ENCODE data around the gene C2CD5. TPM values are rescaled to one million over a fixed set of nuclear protein-coding genes. Genes with fewer than 3 reads are reported as not detected.

C2CD5 gene
- total RNA-seq, 1 experiment from 2014 or later = 28.8 TPM

DNA sequence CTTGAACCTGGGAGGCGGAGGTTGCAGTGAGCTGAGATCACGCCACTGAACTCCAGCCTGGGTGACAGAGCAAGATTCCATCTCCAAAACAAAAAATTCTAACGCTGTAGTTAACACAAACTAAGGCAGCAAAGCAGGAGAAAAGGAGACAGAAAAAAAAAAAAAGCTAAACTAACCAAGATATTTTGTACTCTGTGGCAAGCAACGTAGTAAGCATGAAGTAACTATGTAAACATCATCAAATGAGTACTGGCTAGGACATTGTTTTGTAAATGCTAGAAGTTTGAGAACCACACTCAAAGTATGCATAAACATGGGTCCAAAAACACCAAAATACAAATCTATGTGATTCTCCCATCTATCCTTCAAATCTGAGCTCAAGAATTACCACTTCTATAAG lies 44.2 kb downstream of the C2CD5 start:
- no TSS peak for BruUV-seq (replicated peaks)
- H3K27ac Mint-ChIP-seq (ENCODE audit: unreplicated experiment) = no peak overlapping the region
- intact Hi-C loops (cut with micrococcal nuclease; ENCODE audit: unreplicated experiment) = no loop called here
- DNase-seq = no peak
- H3K27me3 Mint-ChIP-seq (ENCODE audit: unreplicated experiment) = no peaks in the 10 kb centered on the region
- CTCF ChIA-PET = interaction anchor here (0.5 kb wide), 1 partner anchor 697 kb away, joined by 4 read pairs; no protein-coding TSS in a partner anchor
- no peak overlapping the region for H3K4me3 Mint-ChIP-seq (ENCODE audit: low read depth, unreplicated experiment)
- no peaks in the 10 kb centered on the region for H3K36me3 Mint-ChIP-seq (ENCODE audit: insufficient read depth, unreplicated experiment)
- no peaks in the 10 kb centered on the region for H3K9me3 Mint-ChIP-seq (ENCODE audit: low read depth, unreplicated experiment)
- TF ChIP-seq, protein P1, sequence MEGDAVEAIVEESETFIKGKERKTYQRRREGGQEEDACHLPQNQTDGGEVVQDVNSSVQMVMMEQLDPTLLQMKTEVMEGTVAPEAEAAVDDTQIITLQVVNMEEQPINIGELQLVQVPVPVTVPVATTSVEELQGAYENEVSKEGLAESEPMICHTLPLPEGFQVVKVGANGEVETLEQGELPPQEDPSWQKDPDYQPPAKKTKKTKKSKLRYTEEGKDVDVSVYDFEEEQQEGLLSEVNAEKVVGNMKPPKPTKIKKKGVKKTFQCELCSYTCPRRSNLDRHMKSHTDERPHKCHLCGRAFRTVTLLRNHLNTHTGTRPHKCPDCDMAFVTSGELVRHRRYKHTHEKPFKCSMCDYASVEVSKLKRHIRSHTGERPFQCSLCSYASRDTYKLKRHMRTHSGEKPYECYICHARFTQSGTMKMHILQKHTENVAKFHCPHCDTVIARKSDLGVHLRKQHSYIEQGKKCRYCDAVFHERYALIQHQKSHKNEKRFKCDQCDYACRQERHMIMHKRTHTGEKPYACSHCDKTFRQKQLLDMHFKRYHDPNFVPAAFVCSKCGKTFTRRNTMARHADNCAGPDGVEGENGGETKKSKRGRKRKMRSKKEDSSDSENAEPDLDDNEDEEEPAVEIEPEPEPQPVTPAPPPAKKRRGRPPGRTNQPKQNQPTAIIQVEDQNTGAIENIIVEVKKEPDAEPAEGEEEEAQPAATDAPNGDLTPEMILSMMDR (IDR thresholded peaks at IDR 0.05; ENCODE audit: unreplicated experiment) = no peak
- no peaks in the 10 kb centered on the region for H3K4me1 Mint-ChIP-seq (ENCODE audit: low read depth, unreplicated experiment)

- H3K36me3 Mint-ChIP-seq (ENCODE audit: insufficient read depth, unreplicated experiment) = no peaks in the 10 kb centered on the region
- TF ChIP-seq, protein P1 (IDR thresholded peaks at IDR 0.05; ENCODE audit: unreplicated experiment) = no peak
- CTCF ChIA-PET = no interaction called here
- no peak for DNase-seq
- no peaks in the 10 kb centered on the region for H3K4me1 Mint-ChIP-seq (ENCODE audit: low read depth, unreplicated experiment)
- H3K4me3 Mint-ChIP-seq (ENCODE audit: low read depth, unreplicated experiment) = no peak overlapping the region
- BruUV-seq (replicated peaks) = no TSS peak
- H3K27me3 Mint-ChIP-seq (ENCODE audit: unreplicated experiment) = no peaks in the 10 kb centered on the region
- intact Hi-C loops (cut with micrococcal nuclease; ENCODE audit: unreplicated experiment) = no loop called here
- H3K9me3 Mint-ChIP-seq (ENCODE audit: low read depth, unreplicated experiment) = no peaks in the 10 kb centered on the region
- no peak overlapping the region for H3K27ac Mint-ChIP-seq (ENCODE audit: unreplicated experiment)
Observed at GRCh38 chr12:22499445-22499844, 44.9 kb downstream of the C2CD5 start.

GRCh38 chr12:22494319-22494718 lies 50.0 kb downstream of the C2CD5 start:
- BruUV-seq (replicated peaks) = no TSS peak
- no peak for DNase-seq
- Mint-ChIP-seq H3K27me3 (ENCODE audit: unreplicated experiment) (no peaks in the 10 kb centered on the region), H3K27ac (ENCODE audit: unreplicated experiment) (no peak overlapping the region), H3K9me3 (ENCODE audit: low read depth, unreplicated experiment) (no peaks in the 10 kb centered on the region), H3K4me1 (ENCODE audit: low read depth, unreplicated experiment) (no peaks in the 10 kb centered on the region), H3K36me3 (ENCODE audit: insufficient read depth, unreplicated experiment) (no peaks in the 10 kb centered on the region), H3K4me3 (ENCODE audit: low read depth, unreplicated experiment) (no peak overlapping the region)
- TF ChIP-seq, protein P1 (IDR thresholded peaks at IDR 0.05; ENCODE audit: unreplicated experiment) = no peak
- intact Hi-C loops (cut with micrococcal nuclease; ENCODE audit: unreplicated experiment) = no loop called here
- CTCF ChIA-PET = interaction anchor here (0.6 kb wide), 1 partner anchor 76 kb away, joined by 3 read pairs; no protein-coding TSS in a partner anchor

GRCh38 chr12:22491034-22491433 lies 53.3 kb downstream of the C2CD5 start:
- TF ChIP-seq, protein P1 (IDR thresholded peaks at IDR 0.05; ENCODE audit: unreplicated experiment) = no peak
- Mint-ChIP-seq H3K36me3 (ENCODE audit: insufficient read depth, unreplicated experiment) (no peaks in the 10 kb centered on the region), H3K27me3 (ENCODE audit: unreplicated experiment) (no peaks in the 10 kb centered on the region), H3K4me3 (ENCODE audit: low read depth, unreplicated experiment) (no peak overlapping the region), H3K9me3 (ENCODE audit: low read depth, unreplicated experiment) (no peaks in the 10 kb centered on the region), H3K4me1 (ENCODE audit: low read depth, unreplicated experiment) (no peaks in the 10 kb centered on the region), H3K27ac (ENCODE audit: unreplicated experiment) (no peak overlapping the region)
- no TSS peak for BruUV-seq (replicated peaks)
- intact Hi-C loops (cut with micrococcal nuclease; ENCODE audit: unreplicated experiment) = no loop called here
- DNase-seq = no peak
- CTCF ChIA-PET = no interaction called here

Measured in Calu3 (cell line).